ENCODE results near the gene PALLD. TPM values are rescaled to one million over a fixed set of nuclear protein-coding genes. Genes with fewer than 3 reads are reported as not detected.

The PALLD gene
- total RNA-seq, 1 donor from 2014 or later = 204 TPM

DNA sequence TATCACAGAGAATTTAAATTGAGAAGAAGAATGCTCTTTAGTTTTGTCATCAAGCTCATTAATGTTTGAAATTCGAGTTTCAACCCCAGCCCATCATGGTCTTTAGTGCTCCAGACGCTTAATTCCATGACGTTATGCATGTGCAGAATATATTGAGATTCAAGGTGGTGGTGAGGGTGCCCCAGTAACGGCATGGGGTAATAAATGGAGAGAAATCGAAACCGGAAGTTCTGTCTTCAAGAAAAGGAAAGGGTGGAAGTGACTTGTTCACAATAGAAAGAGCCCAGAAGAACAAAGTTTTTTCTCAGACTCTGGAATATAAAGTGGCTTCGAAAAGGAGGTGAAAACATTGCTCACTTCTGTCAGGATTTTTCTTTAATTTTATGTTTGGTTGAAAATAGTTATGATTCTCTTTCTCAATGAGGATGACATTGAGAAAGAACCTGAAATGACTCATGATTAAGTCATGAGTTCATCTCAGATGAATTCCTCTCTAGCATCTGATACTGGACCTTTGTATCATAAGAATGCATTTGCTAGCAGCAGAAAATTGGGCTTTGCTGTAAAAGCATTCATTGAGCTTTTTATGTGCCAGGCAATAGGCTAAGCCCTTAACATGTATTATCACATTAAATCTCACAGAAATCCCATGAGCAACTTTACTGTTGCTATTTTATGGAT lies 15.8 kb upstream of the PALLD start:
- Histone ChIP-seq H3K27ac (peak overlapping the region; percentile 82 to 91), H3K27me3 (no peaks in the 10 kb centered on the region), H3K4me1 (peaks cover 0 to 6% of the 10 kb centered on the region in 2 donors), H3K9me3 (no peaks in the 10 kb centered on the region), H3K4me3 (peak overlapping the region; percentile 64 to 75), H3K36me3 (no peaks in the 10 kb centered on the region)
- intact Hi-C loops (cut with DNase I) = loop anchor here (2.0 to 10.0 kb wide), 3 partner anchors 162 to 1544 kb away; partner anchors contain the start of genes DDX60, MFAP3L and SH3RF1
- TF ChIP-seq, protein P1, sequence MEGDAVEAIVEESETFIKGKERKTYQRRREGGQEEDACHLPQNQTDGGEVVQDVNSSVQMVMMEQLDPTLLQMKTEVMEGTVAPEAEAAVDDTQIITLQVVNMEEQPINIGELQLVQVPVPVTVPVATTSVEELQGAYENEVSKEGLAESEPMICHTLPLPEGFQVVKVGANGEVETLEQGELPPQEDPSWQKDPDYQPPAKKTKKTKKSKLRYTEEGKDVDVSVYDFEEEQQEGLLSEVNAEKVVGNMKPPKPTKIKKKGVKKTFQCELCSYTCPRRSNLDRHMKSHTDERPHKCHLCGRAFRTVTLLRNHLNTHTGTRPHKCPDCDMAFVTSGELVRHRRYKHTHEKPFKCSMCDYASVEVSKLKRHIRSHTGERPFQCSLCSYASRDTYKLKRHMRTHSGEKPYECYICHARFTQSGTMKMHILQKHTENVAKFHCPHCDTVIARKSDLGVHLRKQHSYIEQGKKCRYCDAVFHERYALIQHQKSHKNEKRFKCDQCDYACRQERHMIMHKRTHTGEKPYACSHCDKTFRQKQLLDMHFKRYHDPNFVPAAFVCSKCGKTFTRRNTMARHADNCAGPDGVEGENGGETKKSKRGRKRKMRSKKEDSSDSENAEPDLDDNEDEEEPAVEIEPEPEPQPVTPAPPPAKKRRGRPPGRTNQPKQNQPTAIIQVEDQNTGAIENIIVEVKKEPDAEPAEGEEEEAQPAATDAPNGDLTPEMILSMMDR (IDR thresholded peaks at IDR 0.05) = no peak
- no peak for DNase-seq (ENCODE audit: low spot score in 2 of 2)

GRCh38 chr4:168483811-168484210 lies 13.0 kb upstream of the PALLD start:
- Histone ChIP-seq H3K4me3 (no peak overlapping the region), H3K36me3 (no peaks in the 10 kb centered on the region), H3K27me3 (no peaks in the 10 kb centered on the region), H3K4me1 (peaks cover 0 to 6% of the 10 kb centered on the region in 2 donors), H3K9me3 (no peaks in the 10 kb centered on the region), H3K27ac (no peak overlapping the region)
- DNase-seq (ENCODE audit: low spot score in 2 of 2) = no peak
- TF ChIP-seq, protein P1 (IDR thresholded peaks at IDR 0.05) = no peak
- intact Hi-C loops (cut with DNase I) = loop anchor here (10.0 kb wide), 2 partner anchors 791 to 1541 kb away; partner anchors contain the start of genes MFAP3L and SH3RF1

DNA sequence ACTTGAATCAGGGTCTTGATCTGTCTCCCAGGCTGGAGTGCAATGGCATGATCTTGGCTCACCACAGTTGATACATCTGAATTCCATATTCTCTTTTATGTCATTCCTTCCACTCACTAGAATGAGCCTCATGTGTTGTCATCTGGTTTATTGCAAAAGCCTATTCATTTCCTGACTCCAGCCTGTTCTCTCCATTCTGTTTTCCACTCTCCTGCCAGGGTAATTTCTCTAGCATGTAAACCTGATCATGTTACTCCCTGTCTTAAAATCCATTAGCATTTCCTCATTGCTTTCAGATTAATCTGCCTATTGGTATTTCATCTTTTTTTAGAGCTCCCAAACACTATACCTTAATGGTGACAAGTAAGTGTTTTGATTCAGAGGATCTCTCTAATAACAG lies 12.2 kb upstream of the PALLD start:
- no peak for DNase-seq (ENCODE audit: low spot score in 2 of 2)
- Histone ChIP-seq H3K36me3 (no peaks in the 10 kb centered on the region), H3K4me3 (no peak overlapping the region), H3K27me3 (no peaks in the 10 kb centered on the region), H3K9me3 (no peaks in the 10 kb centered on the region), H3K4me1 (peaks cover 0 to 4% of the 10 kb centered on the region in 2 donors), H3K27ac (no peak overlapping the region)
- intact Hi-C loops (cut with DNase I) = loop anchor here (10.0 kb wide), 2 partner anchors 790 to 1540 kb away; partner anchors contain the start of genes MFAP3L and SH3RF1
- TF ChIP-seq, protein P1 (IDR thresholded peaks at IDR 0.05) = no peak

DNA sequence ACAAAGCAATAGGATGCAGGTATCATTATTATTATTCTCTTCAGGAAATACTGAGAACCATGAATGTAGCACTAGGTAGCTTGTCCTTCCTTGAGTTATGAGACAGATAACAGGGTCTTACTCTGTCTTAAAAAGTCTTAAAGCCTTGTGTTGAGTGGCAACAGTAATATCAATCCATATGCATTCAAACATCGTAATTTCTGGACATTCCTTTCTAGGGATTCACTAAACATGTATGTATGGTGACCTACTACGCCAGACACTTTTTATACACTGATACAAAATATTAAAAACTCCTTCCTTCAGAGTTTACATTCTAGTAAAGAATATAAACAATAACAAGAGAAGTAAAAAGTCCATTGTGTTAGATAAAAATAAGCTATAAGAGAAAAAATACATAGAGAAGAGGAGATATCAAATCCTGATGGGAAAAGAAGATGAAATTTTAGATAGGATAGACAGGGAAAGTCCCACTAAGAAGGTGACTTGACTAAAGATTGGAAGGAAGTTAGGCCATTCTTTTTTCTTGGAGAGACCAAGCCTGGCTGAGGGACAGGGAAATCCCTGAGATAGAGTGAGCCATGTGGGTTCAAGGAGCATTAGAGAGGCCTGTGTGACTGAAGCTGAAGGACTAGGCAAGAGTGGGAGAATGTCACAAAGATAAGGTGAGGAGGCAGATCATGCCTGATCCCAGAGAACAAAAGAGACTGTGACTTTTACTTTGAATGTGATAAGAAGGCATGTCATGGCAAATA lies 11.5 kb upstream of the PALLD start:
- Histone ChIP-seq H3K9me3 (no peaks in the 10 kb centered on the region), H3K27me3 (no peaks in the 10 kb centered on the region), H3K36me3 (no peaks in the 10 kb centered on the region), H3K27ac (no peak overlapping the region), H3K4me1 (peaks cover 0 to 4% of the 10 kb centered on the region in 2 donors), H3K4me3 (no peak overlapping the region)
- no peak for DNase-seq (ENCODE audit: low spot score in 2 of 2)
- intact Hi-C loops (cut with DNase I) = loop anchor here (10.0 kb wide), 2 partner anchors 789 to 1539 kb away; partner anchors contain the start of genes MFAP3L and SH3RF1
- TF ChIP-seq, protein P1 (IDR thresholded peaks at IDR 0.05) = no peak

GRCh38 chr4:168486912-168487281 lies 10.0 kb upstream of the PALLD start:
- intact Hi-C loops (cut with DNase I) = loop anchor here (10.0 kb wide), 2 partner anchors 788 to 1538 kb away; partner anchors contain the start of genes MFAP3L and SH3RF1
- no peaks in the 10 kb centered on the region for H3K4me1 ChIP-seq
- DNase-seq (ENCODE audit: low spot score in 2 of 2) = no peak
- TF ChIP-seq, protein P1 (IDR thresholded peaks at IDR 0.05) = no peak
- no peak overlapping the region for H3K4me3 ChIP-seq
- no peaks in the 10 kb centered on the region for H3K36me3 ChIP-seq
- no peaks in the 10 kb centered on the region for H3K27me3 ChIP-seq
- no peaks in the 10 kb centered on the region for H3K9me3 ChIP-seq
- no peak overlapping the region for H3K27ac ChIP-seq
